22Rv1 (cell line): ENCODE results near the gene DAP.

ENCODE experiments used
- H3K27ac ChIP-seq: fragments of 450-650 bp; 2 replicates; pipeline ENCODE4 v1.5.1; 2017
- ZFX ChIP-seq: fragments of 450-650 bp; IDR thresholded peaks from 2 replicates; pipeline ENCODE4 v1.6.1; 2017; ENCODE audit warnings: antibody characterized with exemption, borderline replicate concordance
- TF ChIP-seq, protein P1 (sequence below): fragments of 450-650 bp; IDR thresholded peaks from 2 replicates; pipeline ENCODE4 v1.5.1; 2017; ENCODE audit warnings: mild to moderate bottlenecking

The DAP gene

GRCh38 chr5:10685115-10685521 is 75.9 kb downstream of the DAP start:
- TF ChIP-seq ZFX = no peak
- TF ChIP-seq, protein P1, sequence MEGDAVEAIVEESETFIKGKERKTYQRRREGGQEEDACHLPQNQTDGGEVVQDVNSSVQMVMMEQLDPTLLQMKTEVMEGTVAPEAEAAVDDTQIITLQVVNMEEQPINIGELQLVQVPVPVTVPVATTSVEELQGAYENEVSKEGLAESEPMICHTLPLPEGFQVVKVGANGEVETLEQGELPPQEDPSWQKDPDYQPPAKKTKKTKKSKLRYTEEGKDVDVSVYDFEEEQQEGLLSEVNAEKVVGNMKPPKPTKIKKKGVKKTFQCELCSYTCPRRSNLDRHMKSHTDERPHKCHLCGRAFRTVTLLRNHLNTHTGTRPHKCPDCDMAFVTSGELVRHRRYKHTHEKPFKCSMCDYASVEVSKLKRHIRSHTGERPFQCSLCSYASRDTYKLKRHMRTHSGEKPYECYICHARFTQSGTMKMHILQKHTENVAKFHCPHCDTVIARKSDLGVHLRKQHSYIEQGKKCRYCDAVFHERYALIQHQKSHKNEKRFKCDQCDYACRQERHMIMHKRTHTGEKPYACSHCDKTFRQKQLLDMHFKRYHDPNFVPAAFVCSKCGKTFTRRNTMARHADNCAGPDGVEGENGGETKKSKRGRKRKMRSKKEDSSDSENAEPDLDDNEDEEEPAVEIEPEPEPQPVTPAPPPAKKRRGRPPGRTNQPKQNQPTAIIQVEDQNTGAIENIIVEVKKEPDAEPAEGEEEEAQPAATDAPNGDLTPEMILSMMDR = no peak
- H3K27ac ChIP-seq = no peak overlapping the region

GRCh38 chr5:10684303-10685086 is 76.5 kb downstream of the DAP start:
- no peak overlapping the region for H3K27ac ChIP-seq
- TF ChIP-seq, protein P1 = no peak
- no peak for TF ChIP-seq ZFX

GRCh38 chr5:10682801-10683525 is 78.1 kb downstream of the DAP start:
- no peak for TF ChIP-seq ZFX
- TF ChIP-seq, protein P1 = no peak
- no peak overlapping the region for H3K27ac ChIP-seq

GRCh38 chr5:10681731-10682679 is 79.0 kb downstream of the DAP start:
- no peak overlapping the region for H3K27ac ChIP-seq
- TF ChIP-seq ZFX = no peak
- TF ChIP-seq, protein P1 = no peak

DNA sequence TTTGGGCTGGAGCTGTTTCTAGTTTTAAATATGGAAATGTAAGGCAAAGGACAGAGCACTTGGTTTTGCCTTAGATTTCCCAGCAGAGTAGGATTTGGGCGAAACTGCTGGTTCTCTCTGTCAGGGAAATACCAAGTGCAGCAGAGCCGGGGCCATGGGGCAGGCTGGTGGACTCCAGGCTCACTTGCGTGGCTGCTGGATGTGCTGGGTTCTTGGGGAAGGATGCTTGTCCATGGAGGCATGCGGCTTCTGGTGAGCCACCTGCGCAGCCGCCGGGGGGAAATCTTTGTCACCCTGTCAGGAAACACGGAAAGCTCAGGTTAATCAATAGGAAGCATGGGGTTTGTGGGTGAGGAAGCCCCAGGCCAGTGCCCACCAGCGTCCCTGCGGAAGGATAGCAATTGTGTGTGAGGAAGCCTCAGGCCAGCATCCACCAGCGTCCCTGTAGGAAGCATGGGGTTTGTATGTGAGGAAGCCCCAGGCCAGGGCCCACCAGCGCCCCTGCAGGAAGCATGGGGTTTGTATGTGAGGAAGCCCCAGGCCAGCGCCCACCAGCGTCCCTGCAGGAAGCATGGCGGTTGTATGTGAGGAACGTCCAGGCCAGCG is 80.1 kb downstream of the DAP start:
- H3K27ac ChIP-seq = no peak overlapping the region
- TF ChIP-seq, protein P1 = no peak
- no peak for TF ChIP-seq ZFX

DNA sequence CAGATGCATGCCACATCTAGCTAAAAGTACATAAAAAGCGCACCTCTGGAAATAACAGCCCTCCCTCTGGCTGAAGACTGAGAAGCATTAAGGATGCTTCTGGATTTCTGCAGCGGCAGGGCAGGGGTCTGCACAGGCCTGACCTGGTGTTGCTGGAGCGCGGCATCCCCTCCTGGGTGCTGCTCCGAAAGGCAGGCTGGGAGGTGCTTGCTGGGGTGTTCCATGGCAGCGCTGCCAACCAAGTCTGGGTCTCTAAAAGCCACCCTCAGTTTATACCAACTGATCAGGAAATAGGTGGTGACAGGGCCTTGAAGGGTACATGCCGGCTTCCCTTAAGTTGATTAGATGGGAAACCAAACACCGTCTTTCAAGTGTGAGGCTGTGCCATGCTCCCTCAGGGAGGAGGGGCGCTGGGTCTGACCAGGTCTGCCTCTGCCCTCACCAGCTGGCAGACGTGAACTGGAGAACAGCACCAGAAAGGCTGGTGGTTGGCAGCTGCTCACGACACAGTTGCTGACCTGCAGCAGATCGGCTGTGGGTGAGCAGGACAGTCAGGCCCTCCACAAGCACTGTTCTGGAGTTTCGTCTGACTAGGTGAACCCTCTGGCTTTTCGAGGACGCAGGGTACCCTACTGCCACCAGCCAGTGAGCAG is 81.6 kb downstream of the DAP start:
- no peak overlapping the region for H3K27ac ChIP-seq
- no peak for TF ChIP-seq ZFX
- TF ChIP-seq, protein P1 = no peak
